GM19372 (cell line): ENCODE data around the gene ADPRH.
A peak's percentile ranks its signal among the peaks of the same experiment; 100 is the strongest.

ENCODE experiments used
- ATAC-seq: cut with Tn5 transposase; IDR thresholded peaks from one replicate; pipeline ENCODE4 v1.9.1; 2021; ENCODE audit warnings: mild to moderate bottlenecking, low read depth, moderate library complexity; ENCODE audit not compliant: unreplicated experiment

Gene ADPRH

GRCh38 chr3:119625451-119626153 is 46.3 kb downstream of the ADPRH start:
- ATAC-seq = no peak

GRCh38 chr3:119626196-119626595 is 46.9 kb downstream of the ADPRH start:
- ATAC-seq = no peak

DNA sequence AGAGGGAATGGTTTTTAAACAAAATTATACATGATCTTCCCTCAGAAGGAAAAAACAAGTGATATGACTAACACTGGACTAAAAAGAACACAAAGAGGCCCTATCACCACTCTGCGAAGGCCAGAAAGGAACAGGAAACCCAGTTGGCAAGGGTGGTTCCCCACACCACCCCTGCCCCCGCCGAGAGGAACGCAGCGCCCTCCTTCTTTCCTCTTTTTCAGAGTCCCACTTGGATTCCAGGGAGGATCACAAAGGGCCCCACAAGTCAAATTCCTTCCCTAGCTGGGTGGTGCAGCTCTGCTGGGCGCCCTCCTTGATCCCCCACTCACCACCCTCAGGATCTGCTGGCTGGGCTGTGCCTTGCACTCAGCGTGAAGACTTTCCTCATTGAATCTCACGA is 48.2 kb downstream of the ADPRH start:
- ATAC-seq = no peak

GRCh38 chr3:119628390-119628789 is 49.1 kb downstream of the ADPRH start:
- no peak for ATAC-seq

GRCh38 chr3:119628816-119629445 is 49.6 kb downstream of the ADPRH start:
- no peak for ATAC-seq

- no peak for ATAC-seq
These were observed 51.0 kb downstream of the ADPRH start for GRCh38 chr3:119630128-119630879.

- ATAC-seq = no peak
These were observed 51.6 kb downstream of the ADPRH start for GRCh38 chr3:119630880-119631329.

DNA sequence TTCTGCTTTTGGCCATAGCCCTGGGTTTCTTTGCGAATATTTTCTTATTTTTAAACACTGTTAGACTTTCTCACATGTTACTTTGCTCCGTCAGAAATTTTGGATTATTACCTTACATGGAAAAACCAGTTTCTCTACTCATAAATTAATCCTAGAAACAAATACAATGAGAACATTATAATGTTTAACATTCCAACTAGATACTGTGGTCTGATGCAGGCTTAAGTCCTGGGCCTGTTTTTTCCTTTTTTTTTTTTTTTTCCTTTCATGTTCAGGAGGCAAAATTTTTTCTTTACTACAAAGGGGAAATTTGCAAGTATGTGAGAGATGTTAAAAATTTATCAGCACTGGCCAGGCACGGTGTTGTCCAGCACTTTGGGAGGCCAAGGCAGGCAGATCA is 52.2 kb downstream of the ADPRH start:
- no peak for ATAC-seq

DNA sequence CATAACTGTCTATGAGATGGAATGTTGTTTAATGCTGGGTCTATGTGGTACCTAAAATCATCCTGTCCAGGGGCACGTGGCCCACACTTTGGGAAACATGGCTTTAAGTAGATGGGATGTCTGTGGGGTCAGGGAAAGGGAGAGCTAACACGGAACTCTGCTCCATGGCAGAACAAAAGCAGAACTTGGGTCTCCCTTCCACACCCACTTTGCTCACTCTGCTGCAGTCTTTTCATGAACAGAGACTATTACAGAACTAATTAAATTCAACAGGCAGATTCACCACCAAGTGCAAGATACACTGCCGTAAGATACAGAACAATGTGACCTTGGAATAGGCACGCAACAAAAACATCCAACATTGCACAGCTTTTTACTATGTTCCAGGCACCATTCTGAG is 52.9 kb downstream of the ADPRH start:
- ATAC-seq = no peak

- no peak for ATAC-seq
These were observed 53.5 kb downstream of the ADPRH start for GRCh38 chr3:119632829-119633228.

DNA sequence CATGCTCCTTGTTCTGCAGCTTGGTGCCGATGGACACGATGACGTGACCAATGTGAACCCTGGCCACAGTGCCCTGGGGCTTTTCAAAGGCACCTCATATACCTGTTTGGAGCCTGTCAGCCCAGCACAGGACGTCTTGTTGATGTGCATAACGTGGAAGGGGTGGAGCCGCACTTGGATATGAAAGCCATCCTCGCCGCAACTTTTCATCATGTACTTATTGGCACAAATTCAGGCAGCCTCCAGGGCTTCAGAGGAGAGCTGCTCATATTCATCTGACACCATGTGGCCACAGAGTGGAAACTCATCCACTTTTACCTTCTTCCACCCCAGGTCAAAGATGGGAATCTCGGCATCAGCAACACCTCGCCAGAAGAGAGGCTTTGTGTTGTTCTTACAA is 56.4 kb downstream of the ADPRH start:
- ATAC-seq = no peak

DNA sequence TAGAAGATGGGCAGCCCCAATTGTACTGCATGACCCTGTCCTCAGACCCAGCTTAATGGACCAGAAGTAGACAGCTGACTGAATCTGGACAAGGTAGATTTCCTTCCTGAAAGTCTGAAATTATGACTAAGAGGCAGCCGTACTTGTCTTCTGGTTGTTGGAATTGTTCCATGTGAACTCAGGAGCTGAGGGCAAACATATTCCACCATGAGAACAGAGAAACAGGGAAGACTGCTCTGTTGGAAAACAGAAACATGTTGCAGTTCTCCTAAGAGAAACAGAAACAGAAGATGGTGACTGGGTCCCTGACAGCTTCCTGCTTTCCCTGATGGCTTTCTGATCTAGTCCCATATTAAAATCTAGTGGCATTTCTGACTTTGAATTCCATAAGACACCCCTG is 57.0 kb downstream of the ADPRH start:
- no peak for ATAC-seq

- ATAC-seq = no peak
These were observed 57.8 kb downstream of the ADPRH start for GRCh38 chr3:119636891-119637611.

- ATAC-seq = peak; percentile 26
These were observed 58.6 kb downstream of the ADPRH start for GRCh38 chr3:119637679-119638477.
